Endothelial cell of umbilical vein (primary cell): ENCODE data around the gene ZBTB22. TPM values are rescaled to one million over a fixed set of nuclear protein-coding genes. Genes with fewer than 3 reads are reported as not detected.

ENCODE experiments used
- Bru-seq: library from RNA; stranded (reverse); fragments of 400-500 nt; gene quantifications from one replicate; lab custom pipeline; 2021; lab: Mats Ljungman, UMichigan
- BruChase-seq, 2 experiments: library from RNA; stranded (reverse); fragments of 400-500 nt; gene quantifications; one replicate each; lab custom pipeline; 2021; lab: Mats Ljungman, UMichigan
- BruUV-seq: library from RNA; stranded (reverse); fragments of 400-500 nt; replicated peaks from 2 replicates; lab custom pipeline; 2021; lab: Mats Ljungman, UMichigan
- CTCF ChIA-PET: fragments of 300-600, 350-600 bp; sonication (Branson Sonifier 250); formaldehyde crosslinking; loops from one replicate; lab custom pipeline; 2021; ENCODE audit warnings: antibody characterized with exemption, inconsistent platforms; lab: Charles Lee
- POLR2A ChIA-PET: fragments of 300-600, 350-600 bp; sonication (Branson Sonifier 250); formaldehyde crosslinking; loops from one replicate; lab custom pipeline; 2021; ENCODE audit warnings: antibody characterized with exemption, inconsistent platforms; lab: Charles Lee
- DNase-seq: peaks from one replicate; pipeline ENCODE4 v3.0.0-alpha.2; 2011; ENCODE audit warnings: low read depth, low spot score
- FAIRE-seq: peaks from 2 replicates; lab custom pipeline; 2011; peaks lifted over from hg19 to GRCh38; lab: Jason Lieb, UNC
- H2AFZ ChIP-seq: 2 replicates; pipeline ENCODE4 v1.6.0; 2012; ENCODE audit warnings: low read depth, low read length, control low read depth, inconsistent platforms
- H3K27ac ChIP-seq: 2 replicates; pipeline ENCODE4 v1.5.1; 2011; ENCODE audit warnings: low read depth, mild to moderate bottlenecking, control low read depth, low read length, moderate library complexity; ENCODE audit not compliant: insufficient read depth
- H3K27me3 ChIP-seq, 2 experiments: 2 replicates each; pipeline versions ENCODE4 v1.6.0 to v1.6.1; 2011; ENCODE audit warnings: low read length in 2 of 2, mixed read lengths in 1 of 2; ENCODE audit not compliant: control insufficient read depth in 2 of 2, insufficient read depth in 2 of 2
- H3K36me3 ChIP-seq, 2 experiments: 2 replicates in 1 of 2; 3 replicates in 1 of 2; pipeline ENCODE4 v1.5.1; 2011; ENCODE audit warnings: low read length in 2 of 2, mild to moderate bottlenecking in 1 of 2, moderate library complexity in 1 of 2; ENCODE audit not compliant: control insufficient read depth in 2 of 2, insufficient read depth in 2 of 2; ENCODE audit errors: extremely low read depth in 1 of 2
- H3K4me1 ChIP-seq: 3 replicates; pipeline ENCODE4 v1.5.1; 2011; ENCODE audit warnings: mild to moderate bottlenecking, low read length; ENCODE audit not compliant: control insufficient read depth, insufficient read depth; ENCODE audit errors: extremely low read depth
- H3K4me2 ChIP-seq: 2 replicates; pipeline ENCODE4 v1.6.1; 2011; ENCODE audit warnings: low read length, control low read depth, mixed read lengths; ENCODE audit not compliant: insufficient read depth
- H3K4me3 ChIP-seq, 3 experiments: fragments of 200-600 bp in 1 of 3; sonication (generic), shearing (Covaris generic) in 1 of 3; replicated peaks in 1 of 3; 2 replicates each; pipeline ENCODE4 v1.5.1; 2011 to 2016; ENCODE audit warnings: control low read depth in 3 of 3, low read length in 3 of 3, mild to moderate bottlenecking in 2 of 3, inconsistent platforms in 1 of 3, low read depth in 1 of 3, moderate library complexity in 1 of 3; ENCODE audit not compliant: insufficient read depth in 1 of 3
- H3K79me2 ChIP-seq: 2 replicates; pipeline ENCODE4 v1.6.0; 2012; ENCODE audit warnings: low read length, inconsistent platforms; ENCODE audit not compliant: control insufficient read depth, insufficient read depth
- H3K9ac ChIP-seq: replicated peaks from 2 replicates; pipeline ENCODE3; 2011; ENCODE audit warnings: low read length, control low read depth; ENCODE audit not compliant: insufficient read depth; ENCODE audit errors: extremely low read depth
- H3K9me1 ChIP-seq: replicated peaks from 3 replicates; pipeline ENCODE4 v1.6.0; 2011; ENCODE audit warnings: mild to moderate bottlenecking, low read length; ENCODE audit not compliant: control insufficient read depth, insufficient read depth; ENCODE audit errors: extremely low read depth
- H3K9me3 ChIP-seq: replicated peaks from 2 replicates; pipeline ENCODE4 v1.5.1; 2012; ENCODE audit warnings: low read length, inconsistent platforms; ENCODE audit not compliant: control insufficient read depth, insufficient read depth
- H4K20me1 ChIP-seq: replicated peaks from 2 replicates; pipeline ENCODE3; 2011; ENCODE audit warnings: mild to moderate bottlenecking, low read length; ENCODE audit not compliant: control insufficient read depth, insufficient read depth; ENCODE audit errors: extremely low read depth
- POLR2AphosphoS5 ChIP-seq: IDR thresholded peaks from 2 replicates; pipeline ENCODE4 v1.6.1; 2012; ENCODE audit warnings: low read depth, mild to moderate bottlenecking, control low read depth, low read length, moderate library complexity; ENCODE audit not compliant: insufficient read depth
- dilution Hi-C: fragments of 300-500 bp; cut with MboI; formaldehyde crosslinking; loops from one replicate; pipeline ENCODE4 v1.15.0; 2019; ENCODE audit warnings: low sequenced_read_pairs; ENCODE audit not compliant: extremely low pct_ligation_motif_present
- intact Hi-C: fragments of 100-400 bp; cut with micrococcal nuclease; formaldehyde crosslinking; loops from one replicate; pipeline ENCODE4 v1.10.0; 2022
- long read RNA-seq: library from polyadenylated mRNA; stranded (forward); transcript quantifications from one replicate; pipeline ENCODE4 v2.0.0, GENCODE V29; 2021
- polyA minus RNA-seq, 3 experiments: library from RNA; depleted of rRNA, polyadenylated mRNA; stranded (reverse); fragments of >200 nt; gene quantifications; 1 replicate in 1 of 3; 2 replicates in 2 of 3; pipeline ENCODE4 v1.2.3, GENCODE V29; 2011
- polyA plus RNA-seq, 4 experiments: library from polyadenylated mRNA; depleted of rRNA in 3 of 4; stranded (reverse) in 3 of 4; unstranded in 1 of 4; fragments of >200 nt; gene quantifications; 2 replicates each; pipeline versions ENCODE4 v1.2.1 to v1.2.3, GENCODE V29; 2011 to 2012; ENCODE audit warnings: missing spikeins in 1 of 4
- total RNA-seq: library from RNA; stranded (reverse); gene quantifications from 2 replicates; pipeline ENCODE4 v1.2.3, GENCODE V29; 2021
- TF ChIP-seq, protein P1 (sequence below): IDR thresholded peaks from 2 replicates; pipeline ENCODE4 v1.6.1; 2011; ENCODE audit not compliant: insufficient read depth, insufficient read length

Gene ZBTB22
- 12.6 and 13.9 TPM in 2 replicates for total RNA-seq
- 15.4 and 16.5 TPM in 2 replicates for polyA plus RNA-seq
- polyA plus RNA-seq (2011; cell fraction: cytosol; rRNA removed) = 12.3 and 14.5 TPM in 2 replicates
- 10.2 and 12.1 TPM in 2 replicates for polyA plus RNA-seq (2011; cell fraction: nucleus; rRNA removed)
- polyA plus RNA-seq (2012) = 8.0 and 11.4 TPM in 2 replicates
- polyA minus RNA-seq = 17.6 and 18.4 TPM in 2 replicates
- polyA minus RNA-seq (2011; cell fraction: cytosol; rRNA and poly(A)+ RNA removed) = 7.0 TPM
- polyA minus RNA-seq (2011; cell fraction: nucleus; rRNA and poly(A)+ RNA removed) = 7.4 and 9.0 TPM in 2 replicates
- Bru-seq, nascent RNA = percentile 51 among the genes with signal in this experiment
- BruChase-seq, experiment 1, labeled RNA remaining after a 6-hour chase = percentile 68 among the genes with signal in this experiment
- percentile 70 among the genes with signal in this experiment for BruChase-seq, experiment 2, labeled RNA remaining after a 2-hour chase
- long read RNA-seq, transcript ZBTB22-208 (2 exons, 2,651 nt) = major isoform, 43 of 52 reads
- long read RNA-seq, partial matches to known transcripts = 0 of 52 reads
- long read RNA-seq, other reads (novel, unspliced or antisense) = 9 of 52 reads

- Histone ChIP-seq H3K27ac (peak within 1 kb of the TSS; percentile 71), H3K4me2 (peak within 1 kb of the TSS; percentile 78), H3K79me2 (peaks cover 39% of the 10 kb centered on the region), H3K4me3 (peak within 1 kb of the TSS; percentile 60 to 87 (median 87)), H4K20me1 (no peaks in the 10 kb centered on the region), H3K4me1 (peaks cover 55% of the 10 kb centered on the region), H3K9ac (peak within 1 kb of the TSS; percentile 74), H3K9me1 (no peaks in the 10 kb centered on the region), H3K36me3 (peaks cover 5 to 22% of the 10 kb centered on the region in 2 experiments), H2AFZ (peak within 1 kb of the TSS; percentile 66), H3K27me3 (no peaks in the 10 kb centered on the region), H3K9me3 (no peaks in the 10 kb centered on the region)
- TF ChIP-seq, protein P1, sequence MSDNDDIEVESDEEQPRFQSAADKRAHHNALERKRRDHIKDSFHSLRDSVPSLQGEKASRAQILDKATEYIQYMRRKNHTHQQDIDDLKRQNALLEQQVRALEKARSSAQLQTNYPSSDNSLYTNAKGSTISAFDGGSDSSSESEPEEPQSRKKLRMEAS = no peak
- TF ChIP-seq POLR2AphosphoS5 = peak; percentile 17
- intact Hi-C loops = loop anchor here (10.0 kb wide), 1 partner anchor 257 kb away; no protein-coding TSS in a partner anchor
- BruUV-seq = no TSS peak
- peak; percentile 99 for DNase-seq
- FAIRE-seq = peak; percentile 90
- dilution Hi-C loops = no loop called here
- ChIA-PET CTCF (interaction anchor here (0.8 to 1.8 kb wide), 9 partner anchors 9 to 465 kb away, joined by 3 to 17 read pairs (median 3); partner anchors contain the start of genes B3GALT4, PFDN6, RGL2 and TAP1), POLR2A (interaction anchor here (0.6 to 1.4 kb wide), 12 partner anchors 10 to 470 kb away, joined by 3 to 10 read pairs (median 4); partner anchors contain the start of genes RGL2, RPS18 and VPS52)
Observed at GRCh38 chr6:33317669-33318425, at the start of gene ZBTB22. Gene ZBTB22, minus strand, starts transcription at chr6:33317744. Its CDS starts 828 bp downstream, at chr6:33316916.
